Mucosa of rectum (tissue), 2 donors: Measurements from ENCODE around the gene MRPL50.

Source experiments
- H3K27ac ChIP-seq, 2 donors: one replicate each; pipeline ENCODE4 v1.7.0; 2013; ENCODE audit warnings: inconsistent platforms in 2 of 2, low read depth in 2 of 2, low read length in 2 of 2
- H3K27me3 ChIP-seq, 2 donors: one replicate each; pipeline ENCODE4 v1.7.0; 2013; ENCODE audit warnings: low read length in 2 of 2; ENCODE audit not compliant: control insufficient read depth in 2 of 2, insufficient read depth in 2 of 2
- H3K36me3 ChIP-seq, 2 donors: one replicate each; pipeline ENCODE4 v1.7.0; 2013; ENCODE audit warnings: low read length in 2 of 2; ENCODE audit not compliant: control insufficient read depth in 2 of 2, insufficient read depth in 2 of 2
- H3K4me1 ChIP-seq, 2 donors: one replicate each; pipeline ENCODE4 v1.7.0; 2013; ENCODE audit warnings: low read length in 2 of 2, mild to moderate bottlenecking in 1 of 2; ENCODE audit not compliant: control insufficient read depth in 2 of 2, insufficient read depth in 2 of 2
- H3K4me3 ChIP-seq, 2 donors: one replicate each; pipeline ENCODE4 v1.7.0; 2013; ENCODE audit warnings: low read length in 2 of 2
- H3K9ac ChIP-seq, 2 donors: one replicate each; pipeline ENCODE4 v1.7.0; 2013; ENCODE audit warnings: low read length in 2 of 2, low read depth in 1 of 2, mild to moderate bottlenecking in 1 of 2
- H3K9me3 ChIP-seq, 2 donors: one replicate each; pipeline ENCODE4 v1.7.0; 2013; ENCODE audit warnings: low read length in 2 of 2; ENCODE audit not compliant: control insufficient read depth in 2 of 2
- donor health status: healthy.
- donor health status: Normal muscosa, but diverticular disease.

Gene MRPL50

DNA sequence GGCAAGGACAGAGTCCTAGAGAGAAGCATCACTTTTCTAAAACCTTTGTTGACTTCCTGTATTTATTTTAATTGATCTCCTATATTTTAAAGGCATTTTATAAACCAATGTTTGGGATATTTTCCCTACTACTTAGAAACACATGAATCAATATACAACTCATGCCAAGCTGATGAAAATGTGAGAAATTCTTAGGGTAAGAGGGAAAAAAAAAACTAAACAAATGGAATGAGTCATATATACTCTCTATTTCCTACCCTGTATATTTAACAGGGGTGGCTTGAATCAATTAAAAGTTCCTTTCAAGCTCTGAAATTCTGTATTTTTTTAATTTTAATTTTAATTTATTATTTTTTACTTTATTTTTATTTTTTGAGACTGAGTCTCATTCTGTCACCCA, 33.2 kb downstream of the MRPL50 start:
- Histone ChIP-seq H3K4me1 (no peaks in the 10 kb centered on the region), H3K27ac (no peak overlapping the region), H3K4me3 (no peak overlapping the region), H3K9ac (no peak overlapping the region), H3K9me3 (no peaks in the 10 kb centered on the region), H3K27me3 (no peaks in the 10 kb centered on the region), H3K36me3 (no peaks in the 10 kb centered on the region)

DNA sequence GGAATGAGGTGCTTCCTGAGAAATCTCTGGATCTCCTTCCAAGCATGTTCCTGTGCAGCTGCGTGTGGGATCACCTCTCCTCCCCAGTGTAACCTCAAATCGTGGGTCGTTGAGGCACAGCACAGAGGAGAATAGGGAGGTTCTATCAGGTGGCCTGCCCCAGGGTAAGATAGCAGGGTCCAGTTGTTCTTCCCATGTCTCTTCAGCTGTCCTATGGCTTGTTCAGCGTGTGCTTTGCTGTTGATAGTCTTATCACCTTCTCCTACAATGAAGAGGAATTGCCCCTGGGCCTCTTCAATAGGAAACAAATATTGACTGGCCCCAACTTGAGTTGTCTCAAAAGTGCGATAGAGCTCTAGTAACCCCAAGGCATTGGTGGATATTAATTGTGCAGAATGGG, 36.0 kb downstream of the MRPL50 start:
- Histone ChIP-seq H3K27ac (no peak overlapping the region), H3K4me3 (no peak overlapping the region), H3K9ac (no peak overlapping the region), H3K9me3 (no peaks in the 10 kb centered on the region), H3K4me1 (no peaks in the 10 kb centered on the region), H3K36me3 (no peaks in the 10 kb centered on the region), H3K27me3 (no peaks in the 10 kb centered on the region)

DNA sequence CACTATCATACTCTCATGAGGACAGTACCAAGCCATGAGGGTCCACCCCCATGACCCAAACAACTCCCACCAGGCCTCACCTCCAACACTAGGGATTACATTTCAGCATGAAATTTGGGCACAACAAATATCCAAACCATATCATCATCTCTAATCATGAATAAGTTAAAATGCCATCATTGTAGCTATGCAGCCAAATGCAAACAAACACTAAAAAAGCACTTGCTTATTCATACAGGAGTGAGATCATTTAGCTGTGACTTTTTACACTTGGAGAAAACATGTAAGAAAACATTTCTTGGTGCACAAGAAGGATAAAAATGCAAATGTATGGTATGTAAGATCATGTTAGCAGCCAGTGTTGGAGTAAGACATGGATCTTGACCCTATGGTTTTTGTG, 37.8 kb downstream of the MRPL50 start:
- no peak overlapping the region for H3K9ac ChIP-seq
- no peak overlapping the region for H3K4me3 ChIP-seq
- no peaks in the 10 kb centered on the region for H3K9me3 ChIP-seq
- no peaks in the 10 kb centered on the region for H3K27me3 ChIP-seq
- H3K36me3 ChIP-seq, result no peaks in the 10 kb centered on the region
- peaks cover 0 to 3% of the 10 kb centered on the region in 2 donors for H3K4me1 ChIP-seq
- no peak overlapping the region for H3K27ac ChIP-seq

DNA sequence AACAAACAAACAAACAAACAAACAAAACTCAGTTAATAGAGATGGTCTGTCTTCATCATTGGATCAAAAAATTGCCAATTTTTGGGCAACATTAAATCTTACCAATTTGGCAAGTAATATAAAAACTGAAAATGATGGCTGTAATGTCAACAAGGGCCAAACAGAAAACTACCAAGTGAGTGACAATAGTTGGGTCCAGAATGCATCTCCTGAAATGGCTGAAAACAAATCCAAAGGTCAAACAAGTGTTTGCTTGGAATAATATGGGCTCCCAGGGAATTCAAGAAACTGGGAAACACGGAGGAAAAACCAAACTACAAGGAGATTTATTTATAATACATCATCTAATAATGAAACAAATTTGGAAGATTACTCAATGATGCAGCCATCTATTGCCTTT, 38.7 kb downstream of the MRPL50 start:
- H3K9me3 ChIP-seq, result no peaks in the 10 kb centered on the region
- H3K27ac ChIP-seq, result no peak overlapping the region
- H3K4me3 ChIP-seq, result no peak overlapping the region
- no peaks in the 10 kb centered on the region for H3K27me3 ChIP-seq
- peaks cover 5 to 12% of the 10 kb centered on the region in 2 donors for H3K4me1 ChIP-seq
- no peaks in the 10 kb centered on the region for H3K36me3 ChIP-seq
- no peak overlapping the region for H3K9ac ChIP-seq

DNA sequence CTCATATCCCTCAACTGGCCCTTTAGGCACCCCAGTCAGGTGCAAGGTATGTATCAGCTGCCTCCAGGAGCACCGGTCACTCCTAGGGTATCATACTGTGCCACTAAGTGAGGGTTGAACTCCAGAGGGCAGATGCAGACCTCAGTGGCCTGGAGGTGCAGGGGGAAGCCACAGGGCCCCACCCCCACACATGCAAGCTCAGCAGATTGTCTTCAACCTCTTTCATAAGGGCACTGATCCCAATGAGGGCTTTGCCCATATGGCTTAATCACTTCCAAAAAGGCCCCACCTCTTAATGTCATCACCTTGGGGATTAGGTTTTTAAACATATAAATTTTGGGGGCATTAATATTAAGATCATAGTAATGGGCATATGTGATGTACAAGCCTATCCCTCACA, 41.8 kb downstream of the MRPL50 start:
- Histone ChIP-seq H3K4me1 (peaks cover 7 to 17% of the 10 kb centered on the region in 2 donors), H3K9ac (no peak overlapping the region), H3K4me3 (no peak overlapping the region), H3K27ac (no peak overlapping the region), H3K27me3 (no peaks in the 10 kb centered on the region), H3K9me3 (no peaks in the 10 kb centered on the region), H3K36me3 (no peaks in the 10 kb centered on the region)

DNA sequence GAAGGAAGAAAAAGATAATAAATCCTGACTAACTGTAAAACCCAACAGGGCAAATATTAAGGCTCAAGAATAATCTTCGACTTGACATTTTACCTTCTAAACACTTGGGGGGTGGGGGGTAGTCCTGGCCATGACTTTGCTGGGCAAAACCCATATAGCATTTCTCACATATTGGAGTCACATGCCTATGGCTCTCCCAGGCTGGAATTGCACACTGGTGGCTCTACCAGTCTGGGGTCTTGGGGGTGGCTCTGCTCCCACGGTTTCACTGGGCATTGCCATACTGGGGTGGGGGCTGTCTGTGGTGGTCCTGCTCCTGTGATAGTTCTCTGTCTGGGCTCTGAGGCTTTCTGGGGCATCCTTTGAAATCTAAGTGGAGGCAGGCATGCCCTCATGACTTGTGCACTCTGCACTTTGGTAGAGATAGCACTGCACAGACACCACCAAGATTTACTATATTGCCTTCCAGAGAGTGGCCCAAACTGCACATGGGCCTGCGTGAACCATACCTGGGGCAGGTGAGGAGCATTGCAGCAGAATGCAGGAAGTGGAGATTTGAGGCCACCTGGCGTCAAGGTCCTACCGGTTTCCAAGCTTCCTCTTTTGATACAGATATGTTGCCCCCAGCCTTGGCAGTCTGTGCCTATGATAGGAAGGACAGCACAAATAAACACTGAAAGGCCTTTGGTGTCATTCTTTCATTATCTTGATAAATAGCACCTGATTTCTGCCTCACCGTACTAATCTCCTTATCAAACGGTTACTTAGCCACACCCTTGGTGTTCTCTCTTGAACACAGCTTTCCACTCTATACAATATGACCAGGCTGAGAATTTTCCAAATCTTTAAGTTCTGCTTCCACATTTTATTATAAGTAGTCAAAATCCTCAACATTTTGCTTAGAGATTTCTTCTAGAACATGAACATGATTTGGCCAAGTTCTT, 43.4 kb downstream of the MRPL50 start:
- Histone ChIP-seq H3K4me3 (peak overlapping the region in 1 of 2 donors; percentile 2), H3K27ac (peak overlapping the region; percentile 75 to 77), H3K9me3 (no peaks in the 10 kb centered on the region), H3K4me1 (peaks cover 7 to 17% of the 10 kb centered on the region in 2 donors), H3K9ac (no peak overlapping the region), H3K27me3 (no peaks in the 10 kb centered on the region), H3K36me3 (no peaks in the 10 kb centered on the region)

DNA sequence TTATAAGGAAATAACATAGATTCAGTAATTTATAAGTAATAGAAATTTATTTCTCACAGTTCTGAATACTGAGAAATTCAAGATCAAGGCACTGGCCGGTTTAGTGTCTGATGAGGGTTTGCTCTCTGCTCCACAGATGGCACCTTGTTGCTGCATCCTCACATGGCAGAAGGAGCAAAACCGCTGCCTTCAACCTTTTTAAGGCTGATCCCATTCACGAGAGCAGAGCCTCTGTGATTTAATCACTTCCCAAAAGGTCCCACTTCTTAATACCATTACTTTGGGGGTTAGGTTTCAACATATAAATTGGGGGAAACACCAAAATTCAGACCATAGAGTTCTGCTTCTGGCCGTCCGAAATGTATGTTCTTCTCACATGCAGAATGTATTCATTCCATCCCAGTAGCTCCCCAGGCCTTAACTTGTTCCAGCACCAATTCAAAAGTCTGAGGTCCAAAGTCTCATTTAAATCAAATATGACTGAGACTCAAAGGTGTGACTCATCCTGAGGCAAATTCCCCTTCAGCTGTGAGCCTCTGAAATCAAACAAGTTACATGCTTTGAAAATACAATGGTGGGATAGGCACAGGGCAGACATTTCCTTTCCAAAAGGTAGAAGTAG, 44.2 kb downstream of the MRPL50 start:
- Histone ChIP-seq H3K4me3 (no peak overlapping the region), H3K27me3 (no peaks in the 10 kb centered on the region), H3K4me1 (peaks cover 7 to 17% of the 10 kb centered on the region in 2 donors), H3K9me3 (no peaks in the 10 kb centered on the region), H3K9ac (no peak overlapping the region), H3K36me3 (no peaks in the 10 kb centered on the region), H3K27ac (peak overlapping the region; percentile 75 to 77)

DNA sequence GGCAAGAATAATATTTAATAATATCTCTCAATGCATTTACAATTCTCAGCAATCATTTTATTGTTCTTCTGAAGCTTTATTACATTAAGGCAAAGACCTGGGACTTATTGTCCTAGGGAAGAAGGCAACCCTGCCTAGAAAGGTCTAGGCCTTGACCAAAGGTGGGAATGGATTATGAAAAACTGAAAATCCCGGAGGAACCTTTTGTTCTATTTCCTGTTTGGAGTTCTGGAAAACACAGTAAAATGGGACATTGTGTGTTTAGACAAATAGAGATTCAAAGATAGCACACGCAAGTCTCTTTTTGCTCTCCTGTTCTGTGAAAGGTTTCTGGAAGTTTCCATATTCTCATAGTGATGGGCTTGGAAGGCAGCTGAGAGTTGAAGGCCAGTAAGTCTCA, 44.7 kb downstream of the MRPL50 start:
- Histone ChIP-seq H3K27ac (no peak overlapping the region), H3K27me3 (no peaks in the 10 kb centered on the region), H3K4me1 (peaks cover 7 to 17% of the 10 kb centered on the region in 2 donors), H3K9ac (no peak overlapping the region), H3K9me3 (no peaks in the 10 kb centered on the region), H3K36me3 (no peaks in the 10 kb centered on the region), H3K4me3 (no peak overlapping the region)

DNA sequence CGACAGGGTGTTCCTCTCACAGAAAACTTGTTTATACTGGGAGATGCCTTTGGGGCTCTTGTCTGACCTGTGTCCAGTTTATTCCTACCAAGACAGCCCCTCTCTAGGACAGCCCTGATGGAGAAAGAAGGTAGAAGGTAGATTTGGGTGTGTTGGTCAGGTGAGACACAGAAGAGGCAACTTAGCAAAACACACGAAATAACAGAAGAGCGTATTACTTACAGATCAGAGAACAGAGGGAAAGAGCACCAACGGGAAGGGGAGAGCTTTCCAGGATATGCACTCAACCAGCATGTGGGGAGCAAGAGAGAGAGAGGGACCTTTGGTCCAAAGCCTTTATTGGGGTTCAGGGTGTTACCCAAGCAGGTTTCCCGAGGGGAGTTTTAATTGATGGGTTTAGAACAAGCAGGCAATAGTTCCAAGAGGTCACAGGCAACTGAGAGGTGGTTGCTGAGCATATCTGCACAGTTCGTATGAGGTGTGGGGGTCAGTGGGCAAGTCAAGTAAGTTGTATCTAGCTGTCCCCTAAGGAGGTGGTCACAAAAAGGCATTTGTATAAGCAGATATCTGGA, 45.4 kb downstream of the MRPL50 start:
- no peak overlapping the region for H3K4me3 ChIP-seq
- H3K4me1 ChIP-seq, result peaks cover 7 to 17% of the 10 kb centered on the region in 2 donors
- no peak overlapping the region for H3K27ac ChIP-seq
- H3K9me3 ChIP-seq, result no peaks in the 10 kb centered on the region
- H3K27me3 ChIP-seq, result no peaks in the 10 kb centered on the region
- H3K9ac ChIP-seq, result no peak overlapping the region
- H3K36me3 ChIP-seq, result no peaks in the 10 kb centered on the region

DNA sequence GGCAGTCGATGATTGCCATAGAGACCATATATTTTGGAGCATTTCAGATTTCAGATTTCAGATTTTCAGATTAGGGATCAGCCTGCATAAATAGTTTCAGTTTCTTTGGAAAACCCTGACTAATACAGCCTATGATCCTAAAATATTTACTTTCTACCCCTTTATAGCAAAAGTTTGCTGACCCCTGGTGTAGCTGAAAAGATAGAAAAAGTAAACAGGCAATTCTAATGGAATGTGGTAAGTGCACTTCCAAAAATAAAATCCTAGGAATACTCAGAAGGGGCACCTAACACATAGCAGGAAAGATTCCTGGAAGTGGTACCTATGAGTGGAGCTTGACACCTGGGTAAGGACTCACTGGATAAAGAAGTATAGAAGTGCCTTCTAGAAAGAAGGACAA, 48.1 kb downstream of the MRPL50 start:
- Histone ChIP-seq H3K27me3 (no peaks in the 10 kb centered on the region), H3K4me3 (no peak overlapping the region), H3K9me3 (no peaks in the 10 kb centered on the region), H3K9ac (no peak overlapping the region), H3K4me1 (peaks cover 7 to 11% of the 10 kb centered on the region in 2 donors), H3K36me3 (no peaks in the 10 kb centered on the region), H3K27ac (no peak overlapping the region)
